ENCODE measurements around the gene PEX14. TPM values are rescaled to one million over a fixed set of nuclear protein-coding genes. Genes with fewer than 3 reads are reported as not detected.

PEX14 gene
- total RNA-seq, 3 donors from 2014 or later: 12.5 to 16.1 (median 14.8) TPM

DNA sequence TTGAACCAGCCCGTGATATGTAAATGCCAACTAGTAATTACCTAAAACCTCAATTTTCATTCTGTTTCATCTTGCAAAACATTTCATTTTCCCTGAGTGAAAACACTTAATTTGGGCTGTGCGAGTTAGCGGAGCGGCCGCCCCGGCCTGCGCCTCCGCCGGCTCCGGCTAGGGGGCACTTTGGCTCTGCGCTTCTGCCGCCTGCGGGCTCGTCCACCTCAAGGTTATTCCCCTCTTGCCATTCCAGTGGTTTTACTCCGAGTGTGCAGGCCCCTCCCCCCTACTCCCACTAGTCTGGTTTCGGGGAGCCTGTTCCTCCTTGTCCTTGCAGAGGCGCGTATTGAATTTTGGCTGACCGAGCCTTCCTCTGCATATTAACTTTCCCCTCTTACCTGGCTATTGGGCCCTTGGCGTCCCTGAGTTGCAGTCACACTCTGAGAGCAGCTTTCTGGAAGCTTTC, 55.6 kb downstream of the PEX14 start:
- Histone ChIP-seq H3K4me1 (peaks cover 0 to 8% of the 10 kb centered on the region in 2 donors), H3K27ac (peak overlapping the region in 1 of 2 donors; percentile 78), H3K4me3 (peak overlapping the region in 2 of 3 donors; percentile 15 to 16), H3K36me3 (no peaks in the 10 kb centered on the region), H3K27me3 (no peaks in the 10 kb centered on the region), H3K9me3 (no peaks in the 10 kb centered on the region)
- peak in 1 of 2 donors; percentile 78 for DNase-seq (ENCODE audit: low spot score in 2 of 2)
- TF ChIP-seq, protein P1, sequence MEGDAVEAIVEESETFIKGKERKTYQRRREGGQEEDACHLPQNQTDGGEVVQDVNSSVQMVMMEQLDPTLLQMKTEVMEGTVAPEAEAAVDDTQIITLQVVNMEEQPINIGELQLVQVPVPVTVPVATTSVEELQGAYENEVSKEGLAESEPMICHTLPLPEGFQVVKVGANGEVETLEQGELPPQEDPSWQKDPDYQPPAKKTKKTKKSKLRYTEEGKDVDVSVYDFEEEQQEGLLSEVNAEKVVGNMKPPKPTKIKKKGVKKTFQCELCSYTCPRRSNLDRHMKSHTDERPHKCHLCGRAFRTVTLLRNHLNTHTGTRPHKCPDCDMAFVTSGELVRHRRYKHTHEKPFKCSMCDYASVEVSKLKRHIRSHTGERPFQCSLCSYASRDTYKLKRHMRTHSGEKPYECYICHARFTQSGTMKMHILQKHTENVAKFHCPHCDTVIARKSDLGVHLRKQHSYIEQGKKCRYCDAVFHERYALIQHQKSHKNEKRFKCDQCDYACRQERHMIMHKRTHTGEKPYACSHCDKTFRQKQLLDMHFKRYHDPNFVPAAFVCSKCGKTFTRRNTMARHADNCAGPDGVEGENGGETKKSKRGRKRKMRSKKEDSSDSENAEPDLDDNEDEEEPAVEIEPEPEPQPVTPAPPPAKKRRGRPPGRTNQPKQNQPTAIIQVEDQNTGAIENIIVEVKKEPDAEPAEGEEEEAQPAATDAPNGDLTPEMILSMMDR (IDR thresholded peaks at IDR 0.05): peak in 2 of 3 donors; percentile 35 to 72
- TF ChIP-seq POLR2A (IDR thresholded peaks at IDR 0.05): no peak
- peak in 1 of 3 donors; percentile 16 for TF ChIP-seq POLR2AphosphoS5 (IDR thresholded peaks at IDR 0.05)
- intact Hi-C loops (cut with DNase I; ENCODE audit: low total_unique reads): no loop called here

DNA sequence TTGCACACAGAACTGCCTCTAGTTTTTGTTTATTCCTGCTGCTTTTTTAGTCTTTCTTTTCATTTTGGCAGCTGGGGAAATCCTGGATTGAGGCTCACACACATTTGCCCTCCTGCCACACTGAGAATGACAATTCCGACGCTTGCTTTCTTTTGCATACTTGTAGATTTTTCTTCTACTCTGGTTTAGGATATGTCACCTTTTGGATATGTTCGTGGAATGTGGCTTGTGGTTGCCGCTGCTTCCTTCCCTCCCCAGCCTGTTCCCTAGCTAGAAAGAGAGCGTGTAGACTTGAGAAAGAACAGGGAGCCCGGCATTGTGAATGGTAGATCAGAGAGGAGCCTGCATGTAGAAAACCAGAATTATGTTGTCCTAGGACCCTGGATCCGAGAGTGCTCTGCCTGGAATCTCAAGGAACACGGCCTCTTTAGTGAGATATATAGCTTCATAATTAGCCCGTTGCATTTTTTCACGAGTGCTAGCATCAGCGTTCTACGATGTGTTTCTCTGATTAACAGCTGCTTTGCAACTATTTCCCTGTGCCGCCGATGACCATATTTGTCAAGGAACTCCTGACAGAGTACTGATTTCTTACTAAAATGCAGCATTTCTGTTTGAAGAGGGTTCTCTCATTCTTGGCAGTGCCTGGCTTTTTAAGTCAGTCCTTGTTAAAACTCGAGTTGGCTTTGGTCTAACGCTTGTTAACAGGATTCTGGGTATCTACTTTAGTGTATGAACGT, 56.2 kb downstream of the PEX14 start:
- H3K36me3 ChIP-seq: no peaks in the 10 kb centered on the region
- peak overlapping the region; percentile 22 to 78 for H3K27ac ChIP-seq
- intact Hi-C loops (cut with DNase I; ENCODE audit: low total_unique reads): no loop called here
- no peaks in the 10 kb centered on the region for H3K9me3 ChIP-seq
- peaks cover 0 to 8% of the 10 kb centered on the region in 2 donors for H3K4me1 ChIP-seq
- H3K4me3 ChIP-seq: peak overlapping the region in 2 of 3 donors; percentile 15 to 16
- no peaks in the 10 kb centered on the region for H3K27me3 ChIP-seq
- TF ChIP-seq, protein P1 (IDR thresholded peaks at IDR 0.05): no peak
- TF ChIP-seq POLR2A (IDR thresholded peaks at IDR 0.05) (no peak), POLR2AphosphoS5 (IDR thresholded peaks at IDR 0.05) (no peak)
- DNase-seq (ENCODE audit: low spot score in 2 of 2): no peak

DNA sequence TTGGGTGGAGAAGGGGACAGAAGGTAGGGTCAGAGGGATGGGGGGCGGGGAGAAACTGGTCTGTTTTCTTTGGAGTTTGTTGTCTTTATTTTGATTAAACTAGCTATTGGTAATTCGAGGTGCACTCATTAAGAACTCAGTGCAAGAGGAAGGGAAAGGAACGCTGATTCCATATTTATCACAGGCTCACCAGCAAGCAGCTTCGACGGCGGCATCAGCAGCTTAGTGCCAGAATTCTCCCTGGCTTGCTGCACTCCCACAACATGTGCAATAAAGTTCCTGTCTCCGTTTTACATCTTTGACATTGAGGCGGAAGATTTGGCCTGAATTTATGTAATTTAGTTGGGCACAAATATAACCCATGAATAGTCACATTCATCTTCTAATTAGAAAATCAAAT, 57.6 kb downstream of the PEX14 start:
- Histone ChIP-seq H3K36me3 (no peaks in the 10 kb centered on the region), H3K27ac (no peak overlapping the region), H3K4me3 (no peak overlapping the region), H3K27me3 (no peaks in the 10 kb centered on the region), H3K4me1 (peaks cover 0 to 8% of the 10 kb centered on the region in 2 donors), H3K9me3 (no peaks in the 10 kb centered on the region)
- no peak for DNase-seq (ENCODE audit: low spot score in 2 of 2)
- intact Hi-C loops (cut with DNase I; ENCODE audit: low total_unique reads): no loop called here
- TF ChIP-seq POLR2AphosphoS5 (IDR thresholded peaks at IDR 0.05) (no peak), POLR2A (IDR thresholded peaks at IDR 0.05) (no peak)
- TF ChIP-seq, protein P1 (IDR thresholded peaks at IDR 0.05): no peak

DNA sequence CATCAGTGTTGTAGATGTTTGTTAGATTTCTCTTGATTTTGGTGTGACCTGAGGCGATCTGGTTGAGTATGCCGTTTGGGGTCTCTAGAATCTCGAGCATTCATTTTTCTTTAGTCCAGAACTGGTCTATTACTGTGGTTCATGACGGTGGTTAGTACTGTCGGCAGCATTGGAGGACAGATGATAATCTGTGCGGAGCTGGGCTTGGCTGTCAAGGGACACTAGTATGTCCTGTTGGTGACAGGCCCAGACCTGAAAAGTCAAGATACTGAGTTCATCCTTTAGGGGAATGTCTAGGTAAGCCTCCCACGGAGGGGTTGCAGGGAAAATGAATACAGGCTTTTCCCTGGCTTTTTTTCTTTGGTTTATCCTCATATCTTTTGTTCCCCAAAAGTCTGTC, 59.8 kb downstream of the PEX14 start:
- TF ChIP-seq POLR2AphosphoS5 (IDR thresholded peaks at IDR 0.05) (no peak), POLR2A (IDR thresholded peaks at IDR 0.05) (no peak)
- TF ChIP-seq, protein P1 (IDR thresholded peaks at IDR 0.05): no peak
- no peak for DNase-seq (ENCODE audit: low spot score in 2 of 2)
- H3K36me3 ChIP-seq: no peaks in the 10 kb centered on the region
- no peaks in the 10 kb centered on the region for H3K4me1 ChIP-seq
- no peak overlapping the region for H3K4me3 ChIP-seq
- intact Hi-C loops (cut with DNase I; ENCODE audit: low total_unique reads): no loop called here
- no peak overlapping the region for H3K27ac ChIP-seq
- no peaks in the 10 kb centered on the region for H3K9me3 ChIP-seq
- no peaks in the 10 kb centered on the region for H3K27me3 ChIP-seq

DNA sequence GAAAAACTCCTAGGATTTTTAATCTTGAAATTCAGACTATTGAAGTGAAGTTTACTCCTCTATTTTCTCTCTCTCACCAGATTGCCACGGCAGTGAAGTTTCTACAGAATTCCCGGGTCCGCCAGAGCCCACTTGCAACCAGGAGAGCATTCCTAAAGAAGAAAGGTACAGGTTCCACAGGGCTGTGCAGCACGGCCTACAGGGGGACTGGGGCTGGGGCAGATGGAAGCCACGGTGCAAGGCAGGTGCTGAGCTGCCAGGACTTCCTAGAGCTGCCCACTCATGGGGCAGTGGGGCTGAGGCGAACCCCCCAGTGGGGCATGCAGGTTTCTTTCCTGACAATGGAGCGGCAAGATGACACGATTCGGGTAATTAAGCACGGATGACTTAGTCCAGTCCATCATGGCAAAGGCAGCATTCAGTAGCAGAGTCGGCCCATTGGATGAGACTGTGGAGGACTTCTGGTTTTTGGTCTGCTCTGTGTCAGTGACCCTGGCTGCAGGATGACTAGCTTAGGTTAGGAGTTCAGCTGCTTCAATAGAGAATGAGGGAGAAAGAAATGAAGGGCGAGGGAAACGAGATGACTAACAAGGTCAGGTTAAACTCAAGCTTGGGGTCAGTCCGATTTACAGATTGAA, 61.5 kb downstream of the PEX14 start:
- Histone ChIP-seq H3K4me1 (no peaks in the 10 kb centered on the region), H3K27ac (no peak overlapping the region), H3K9me3 (no peaks in the 10 kb centered on the region), H3K4me3 (no peak overlapping the region), H3K27me3 (no peaks in the 10 kb centered on the region), H3K36me3 (no peaks in the 10 kb centered on the region)
- intact Hi-C loops (cut with DNase I; ENCODE audit: low total_unique reads): no loop called here
- DNase-seq (ENCODE audit: low spot score in 2 of 2): no peak
- TF ChIP-seq, protein P1 (IDR thresholded peaks at IDR 0.05): no peak
- TF ChIP-seq POLR2AphosphoS5 (IDR thresholded peaks at IDR 0.05) (no peak), POLR2A (IDR thresholded peaks at IDR 0.05) (no peak)

Measured in breast epithelium (tissue), 4 donors.